Activated CD8-positive, alpha-beta T cell treated with anti-CD3 and anti-CD28 coated beads for 36 hours (primary cell): Measurements from ENCODE around the gene KRTAP3-1. TPM values are rescaled to one million over a fixed set of nuclear protein-coding genes. Genes with fewer than 3 reads are reported as not detected.

Source experiments
- ATAC-seq: fragments of 200-7000 bp; cut with Tn5 transposase; one replicate; pipeline ENCODE4 v1.10.0; 2021; ENCODE audit warnings: mild to moderate bottlenecking, moderate library complexity
- CTCF ChIA-PET: fragments of 350-600 bp; sonication (Branson Sonifier 250); formaldehyde crosslinking; loops from one replicate; lab custom pipeline; 2021; ENCODE audit warnings: antibody characterized with exemption; lab: Charles Lee
- POLR2A ChIA-PET: fragments of 350-600 bp; sonication (Branson Sonifier 250); formaldehyde crosslinking; loops from one replicate; lab custom pipeline; 2021; ENCODE audit warnings: antibody characterized with exemption; lab: Charles Lee
- DNase-seq: peaks from one replicate; pipeline ENCODE4 v3.0.0-alpha.2; 2020
- H3K27ac Mint-ChIP-seq: one replicate; pipeline ENCODE4 v1.8.0; 2021; ENCODE audit warnings: mild to moderate bottlenecking, mixed read lengths
- H3K27me3 Mint-ChIP-seq: one replicate; pipeline ENCODE4 v1.8.0; 2021; ENCODE audit warnings: mixed read lengths
- H3K36me3 Mint-ChIP-seq: one replicate; pipeline ENCODE4 v1.8.0; 2021; ENCODE audit warnings: low read depth, mixed read lengths
- H3K4me1 Mint-ChIP-seq: one replicate; pipeline ENCODE4 v1.8.0; 2021; ENCODE audit warnings: low read depth, mixed read lengths
- H3K4me3 Mint-ChIP-seq: one replicate; pipeline ENCODE4 v1.8.0; 2021; ENCODE audit warnings: mild to moderate bottlenecking, moderate library complexity, mixed read lengths
- H3K9me3 Mint-ChIP-seq: one replicate; pipeline ENCODE4 v1.8.0; 2021; ENCODE audit warnings: mixed read lengths
- intact Hi-C: fragments of 100-400 bp; cut with micrococcal nuclease; formaldehyde crosslinking; loops from one replicate; pipeline ENCODE4 v1.10.0; 2022
- total RNA-seq, 2 experiments: library from RNA; stranded (reverse); gene quantifications; one replicate each; pipeline ENCODE4 v1.2.3, GENCODE V29; 2021
- TF ChIP-seq, protein P1 (sequence below): fragments of 200-600 bp; IDR thresholded peaks from one replicate; pipeline ENCODE4 v1.8.0; 2022; ENCODE audit warnings: antibody characterized with exemption, mild to moderate bottlenecking

Gene KRTAP3-1
- total RNA-seq, 2 experiments from 2014 or later = not detected

DNA sequence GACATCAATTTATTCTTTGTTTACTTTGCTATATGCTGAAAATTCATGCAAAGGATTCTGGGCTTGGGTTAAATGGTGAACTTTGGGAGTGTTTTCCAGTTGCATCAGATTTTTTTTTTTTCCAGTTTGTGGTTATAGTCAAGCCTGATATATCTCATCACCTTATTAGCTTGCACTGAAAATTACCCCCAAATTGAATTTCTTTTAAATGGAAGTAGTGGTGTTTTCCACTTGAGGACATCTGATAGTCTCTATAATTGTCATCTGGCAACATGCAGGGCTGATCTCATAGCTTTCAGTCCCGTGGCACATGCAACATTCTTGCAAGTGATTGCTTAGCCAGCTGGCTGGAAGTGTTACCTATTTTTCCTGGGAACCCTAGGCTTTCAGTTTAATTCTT, 4.7 kb upstream of the KRTAP3-1 start:
- POLR2A ChIA-PET = interaction anchor here (0.5 kb wide), 1 partner anchor 85 kb away, joined by 3 read pairs; no protein-coding TSS in a partner anchor

DNA sequence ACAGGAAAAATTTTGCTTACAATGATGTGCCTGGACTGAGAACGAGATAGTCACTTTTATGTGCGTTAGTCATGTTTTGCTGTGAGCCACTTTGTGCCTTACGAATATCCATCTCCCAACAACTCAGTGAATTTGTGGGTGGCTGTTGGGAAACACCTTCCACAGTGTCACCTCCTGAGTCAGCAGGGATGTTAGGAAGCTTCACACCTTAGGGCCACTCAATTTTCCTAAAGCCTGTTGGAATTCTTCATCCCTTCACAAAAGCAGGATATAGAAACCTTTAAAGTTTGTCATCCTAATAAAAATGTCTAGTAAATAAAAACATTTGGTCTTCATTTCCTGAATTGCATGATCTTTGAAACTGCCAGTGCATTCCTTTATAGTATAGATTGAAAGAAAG, 4.3 kb upstream of the KRTAP3-1 start:
- TF ChIP-seq, protein P1, sequence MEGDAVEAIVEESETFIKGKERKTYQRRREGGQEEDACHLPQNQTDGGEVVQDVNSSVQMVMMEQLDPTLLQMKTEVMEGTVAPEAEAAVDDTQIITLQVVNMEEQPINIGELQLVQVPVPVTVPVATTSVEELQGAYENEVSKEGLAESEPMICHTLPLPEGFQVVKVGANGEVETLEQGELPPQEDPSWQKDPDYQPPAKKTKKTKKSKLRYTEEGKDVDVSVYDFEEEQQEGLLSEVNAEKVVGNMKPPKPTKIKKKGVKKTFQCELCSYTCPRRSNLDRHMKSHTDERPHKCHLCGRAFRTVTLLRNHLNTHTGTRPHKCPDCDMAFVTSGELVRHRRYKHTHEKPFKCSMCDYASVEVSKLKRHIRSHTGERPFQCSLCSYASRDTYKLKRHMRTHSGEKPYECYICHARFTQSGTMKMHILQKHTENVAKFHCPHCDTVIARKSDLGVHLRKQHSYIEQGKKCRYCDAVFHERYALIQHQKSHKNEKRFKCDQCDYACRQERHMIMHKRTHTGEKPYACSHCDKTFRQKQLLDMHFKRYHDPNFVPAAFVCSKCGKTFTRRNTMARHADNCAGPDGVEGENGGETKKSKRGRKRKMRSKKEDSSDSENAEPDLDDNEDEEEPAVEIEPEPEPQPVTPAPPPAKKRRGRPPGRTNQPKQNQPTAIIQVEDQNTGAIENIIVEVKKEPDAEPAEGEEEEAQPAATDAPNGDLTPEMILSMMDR = no peak
- Mint-ChIP-seq H3K27me3 (no peaks in the 10 kb centered on the region), H3K4me1 (no peaks in the 10 kb centered on the region), H3K4me3 (no peak overlapping the region), H3K27ac (no peak overlapping the region), H3K9me3 (no peaks in the 10 kb centered on the region), H3K36me3 (no peaks in the 10 kb centered on the region)
- DNase-seq = no peak
- ChIA-PET POLR2A (interaction anchor here (0.5 kb wide), 1 partner anchor 84 kb away, joined by 3 read pairs; no protein-coding TSS in a partner anchor), CTCF (no interaction called here)
- no peak for ATAC-seq
- intact Hi-C loops = no loop called here

More for the DNA sequence above, 4.7 kb upstream of the KRTAP3-1 start:
- Mint-ChIP-seq H3K9me3 (no peaks in the 10 kb centered on the region), H3K36me3 (no peaks in the 10 kb centered on the region), H3K27ac (no peak overlapping the region), H3K4me3 (no peak overlapping the region), H3K27me3 (no peaks in the 10 kb centered on the region), H3K4me1 (no peaks in the 10 kb centered on the region)
- CTCF ChIA-PET = interaction anchor here (0.9 kb wide), 1 partner anchor 147 kb away, joined by 3 read pairs; the partner anchor contains the start of gene KRT12
- TF ChIP-seq, protein P1 = no peak
- intact Hi-C loops = no loop called here
- DNase-seq = no peak
- no peak for ATAC-seq

DNA sequence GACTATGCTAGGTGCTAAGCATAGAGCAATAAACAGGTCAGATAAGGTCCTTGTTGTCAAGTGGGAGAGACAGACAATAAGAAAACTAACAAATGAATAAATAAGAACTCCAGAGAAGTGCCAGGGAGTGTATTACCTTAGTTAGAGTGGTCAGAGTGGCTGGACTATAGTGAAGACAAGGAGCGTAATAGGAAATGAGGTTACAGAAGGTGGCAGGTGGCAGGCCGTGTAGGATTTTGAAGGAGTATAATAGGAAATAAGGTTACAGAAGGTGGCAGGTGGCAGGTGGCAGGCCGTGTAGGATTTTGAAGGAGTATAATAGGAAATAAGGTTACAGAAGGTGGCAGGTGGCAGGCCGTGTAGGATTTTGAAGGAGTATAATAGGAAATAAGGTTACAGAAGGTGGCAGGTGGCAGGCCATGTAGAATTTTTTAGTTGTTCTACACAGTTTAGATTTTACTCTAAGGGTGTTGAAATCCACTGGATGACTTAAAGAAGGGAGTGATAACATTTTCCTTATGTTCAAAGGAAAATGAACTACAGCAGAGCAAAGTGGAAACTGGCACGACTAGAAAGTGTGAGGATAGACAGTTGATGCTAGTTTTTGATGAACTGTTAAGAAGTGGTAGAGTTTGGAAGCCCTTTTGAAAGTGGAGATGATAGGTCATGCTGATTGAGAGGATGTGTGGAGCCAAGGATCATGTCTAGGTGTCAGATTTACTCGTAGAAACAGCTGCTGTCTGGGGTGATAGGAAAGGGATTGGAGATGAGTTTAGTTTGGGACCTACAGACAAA, 3.6 kb upstream of the KRTAP3-1 start:
- Mint-ChIP-seq H3K9me3 (no peaks in the 10 kb centered on the region), H3K27ac (no peak overlapping the region), H3K27me3 (no peaks in the 10 kb centered on the region), H3K4me3 (no peak overlapping the region), H3K36me3 (no peaks in the 10 kb centered on the region), H3K4me1 (no peaks in the 10 kb centered on the region)
- ChIA-PET CTCF (no interaction called here), POLR2A (no interaction called here)
- TF ChIP-seq, protein P1 = no peak
- intact Hi-C loops = no loop called here
- ATAC-seq (no peak), DNase-seq (no peak)

DNA sequence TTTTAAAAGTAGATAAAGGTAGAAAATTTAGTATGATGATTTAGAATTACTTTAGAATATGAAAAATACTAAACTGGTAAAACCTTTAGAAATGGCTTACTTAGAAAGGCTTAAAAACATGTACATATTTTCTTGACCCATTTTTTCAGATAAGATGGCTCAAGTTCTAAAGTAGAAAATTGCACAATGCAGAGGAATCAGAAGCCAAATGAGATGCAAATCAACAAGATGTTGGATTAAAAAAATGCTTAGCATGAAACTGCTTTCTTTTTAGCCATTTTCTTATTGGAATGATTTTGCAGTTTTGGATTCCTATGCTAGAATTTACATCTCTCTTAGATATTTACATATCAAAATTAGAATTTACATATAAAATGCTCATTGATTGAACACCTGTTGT, 1.5 kb upstream of the KRTAP3-1 start:
- Mint-ChIP-seq H3K27ac (no peak overlapping the region), H3K9me3 (no peaks in the 10 kb centered on the region), H3K36me3 (no peaks in the 10 kb centered on the region), H3K4me3 (no peak overlapping the region), H3K27me3 (no peaks in the 10 kb centered on the region), H3K4me1 (no peaks in the 10 kb centered on the region)
- intact Hi-C loops = no loop called here
- POLR2A ChIA-PET = interaction anchor here (0.7 kb wide), 1 partner anchor 191 kb away, joined by 3 read pairs; no protein-coding TSS in a partner anchor
- ATAC-seq (no peak), DNase-seq (no peak)
- TF ChIP-seq, protein P1 = no peak
- CTCF ChIA-PET = interaction anchor here (0.6 kb wide), 1 partner anchor 248 kb away, joined by 3 read pairs; no protein-coding TSS in a partner anchor

DNA sequence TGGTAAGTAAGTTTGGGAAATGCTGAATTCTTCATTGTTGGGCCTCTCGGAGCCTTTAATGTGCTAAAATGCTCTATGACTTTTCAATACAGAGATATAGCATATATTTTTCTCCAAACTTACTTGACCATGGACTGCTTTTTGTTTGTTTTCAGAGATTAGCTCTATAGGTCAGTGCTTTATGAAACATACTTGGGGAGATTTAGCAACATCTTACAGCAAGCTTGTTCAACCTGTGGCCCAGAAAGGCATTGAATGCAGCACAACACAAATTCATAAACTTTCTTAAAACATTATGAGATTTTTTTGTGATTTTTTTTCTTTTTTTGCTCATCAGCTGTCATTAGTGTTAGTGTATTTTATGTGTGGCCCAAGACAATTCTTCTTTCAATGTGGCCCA, 1.0 kb upstream of the KRTAP3-1 start:
- Mint-ChIP-seq H3K27ac (no peak overlapping the region), H3K27me3 (no peaks in the 10 kb centered on the region), H3K9me3 (no peaks in the 10 kb centered on the region), H3K36me3 (no peaks in the 10 kb centered on the region), H3K4me3 (no peak overlapping the region), H3K4me1 (no peaks in the 10 kb centered on the region)
- CTCF ChIA-PET = interaction anchor here (0.6 kb wide), 1 partner anchor 248 kb away, joined by 3 read pairs; no protein-coding TSS in a partner anchor
- POLR2A ChIA-PET = interaction anchor here (0.7 kb wide), 1 partner anchor 191 kb away, joined by 3 read pairs; no protein-coding TSS in a partner anchor
- TF ChIP-seq, protein P1 = no peak
- ATAC-seq = no peak
- no peak for DNase-seq
- intact Hi-C loops = no loop called here
